IMR-90 (cell line): Measurements from ENCODE around the gene RUNDC3A. TPM values are rescaled to one million over a fixed set of nuclear protein-coding genes. Genes with fewer than 3 reads are reported as not detected.

Source experiments
- ATAC-seq: fragments of 200-7000 bp; cut with Tn5 transposase; 2 replicates; pipeline ENCODE4 v1.9.1; 2020; ENCODE audit warnings: low read depth, mild to moderate bottlenecking, moderate library complexity
- BruUV-seq: library from RNA; stranded (reverse); fragments of 400-500 nt; replicated peaks from 2 replicates; lab custom pipeline; 2021; lab: Mats Ljungman, UMichigan
- CTCF ChIA-PET: fragments of 300-600 bp; formaldehyde crosslinking; extraction: SDS; loops from one replicate; lab custom pipeline; 2021; ENCODE audit warnings: antibody characterized with exemption; lab: Yijun Ruan, JAX
- POLR2A ChIA-PET: fragments of 300-600 bp; sonication (Branson Sonifier 250); formaldehyde crosslinking; loops from one replicate; lab custom pipeline; 2022; ENCODE audit warnings: antibody characterized with exemption; ENCODE audit not compliant: unreplicated experiment; lab: Charles Lee
- DNase-seq: peaks from one replicate; pipeline ENCODE4 v3.0.0; 2013
- H2AFZ ChIP-seq: replicated peaks from 2 replicates; pipeline ENCODE3; 2013; ENCODE audit warnings: low read length, mild to moderate bottlenecking; ENCODE audit not compliant: poor library complexity
- H2AK5ac ChIP-seq: 2 replicates; pipeline ENCODE4 v1.6.1; 2013; ENCODE audit warnings: low read depth, low read length, inconsistent platforms
- H2AK9ac ChIP-seq: replicated peaks from 2 replicates; pipeline ENCODE3; 2013; ENCODE audit warnings: mild to moderate bottlenecking, low read depth, low read length, moderate library complexity; ENCODE audit not compliant: poor library complexity
- H2BK120ac ChIP-seq: 2 replicates; pipeline ENCODE4 v1.6.1; 2013; ENCODE audit warnings: low read depth, low read length, inconsistent platforms
- H2BK15ac ChIP-seq: 3 replicates; pipeline ENCODE4 v1.6.1; 2013; ENCODE audit warnings: low read depth, low read length, inconsistent platforms
- H2BK20ac ChIP-seq: 2 replicates; pipeline ENCODE4 v1.6.1; 2013; ENCODE audit warnings: low read depth, mild to moderate bottlenecking, inconsistent platforms, low read length, moderate library complexity
- H2BK5ac ChIP-seq: 2 replicates; pipeline ENCODE4 v1.6.1; 2013; ENCODE audit warnings: mild to moderate bottlenecking, low read depth, low read length, inconsistent platforms; ENCODE audit not compliant: poor library complexity, severe bottlenecking
- H3K14ac ChIP-seq: replicated peaks from 2 replicates; pipeline ENCODE4 v1.6.1; 2013; ENCODE audit warnings: low read depth, low read length, inconsistent platforms
- H3K18ac ChIP-seq: 2 replicates; pipeline ENCODE4 v1.6.1; 2013; ENCODE audit warnings: low read depth, low read length, control low read depth
- H3K23ac ChIP-seq: 2 replicates; pipeline ENCODE4 v1.6.1; 2013; ENCODE audit warnings: low read depth, low read length, inconsistent platforms
- H3K27ac ChIP-seq: 2 replicates; pipeline ENCODE4 v1.5.1; 2013; ENCODE audit warnings: mild to moderate bottlenecking, control low read depth, low read length; ENCODE audit not compliant: insufficient read depth
- H3K27me3 ChIP-seq: 2 replicates; pipeline ENCODE4 v1.6.1; 2013; ENCODE audit warnings: low read length; ENCODE audit not compliant: control insufficient read depth, insufficient read depth
- H3K36me3 ChIP-seq: 2 replicates; pipeline ENCODE4 v1.6.1; 2013; ENCODE audit warnings: low read length, mixed read lengths; ENCODE audit not compliant: control insufficient read depth, insufficient read depth
- H3K4ac ChIP-seq: 2 replicates; pipeline ENCODE4 v1.6.1; 2013; ENCODE audit warnings: low read depth, low read length, inconsistent platforms
- H3K4me1 ChIP-seq: 2 replicates; pipeline ENCODE4 v1.6.1; 2013; ENCODE audit warnings: low read length, mixed read lengths; ENCODE audit not compliant: control insufficient read depth, insufficient read depth
- H3K4me2 ChIP-seq: 2 replicates; pipeline ENCODE4 v1.6.1; 2013; ENCODE audit warnings: low read depth, mild to moderate bottlenecking, control low read depth, low read length, moderate library complexity
- H3K4me3 ChIP-seq: 2 replicates; pipeline ENCODE4 v1.5.1; 2013; ENCODE audit warnings: low read depth, mild to moderate bottlenecking, control low read depth, low read length, moderate library complexity; ENCODE audit not compliant: insufficient read depth
- H3K56ac ChIP-seq: 2 replicates; pipeline ENCODE4 v1.6.1; 2013; ENCODE audit warnings: low read length, inconsistent platforms; ENCODE audit not compliant: insufficient read depth; ENCODE audit errors: extremely low read depth
- H3K79me1 ChIP-seq, 2 experiments: 2 replicates each; pipeline ENCODE4 v1.6.1; 2013; ENCODE audit warnings: low read length in 2 of 2, inconsistent platforms in 1 of 2, low read depth in 1 of 2
- H3K9ac ChIP-seq: 2 replicates; pipeline ENCODE4 v1.6.1; 2013; ENCODE audit warnings: low read depth, low read length, control low read depth
- H3K9me1 ChIP-seq: 2 replicates; pipeline ENCODE4 v1.6.1; 2013; ENCODE audit warnings: low read length, inconsistent platforms; ENCODE audit not compliant: insufficient read depth
- H3K9me3 ChIP-seq: 2 replicates; pipeline ENCODE4 v1.6.1; 2013; ENCODE audit warnings: low read length; ENCODE audit not compliant: control insufficient read depth, insufficient read depth
- H4K20me1 ChIP-seq: 2 replicates; pipeline ENCODE4 v1.6.1; 2013; ENCODE audit warnings: low read length, inconsistent platforms; ENCODE audit not compliant: insufficient read depth
- H4K5ac ChIP-seq: 2 replicates; pipeline ENCODE4 v1.6.1; 2013; ENCODE audit warnings: mild to moderate bottlenecking, low read depth, low read length, control low read depth
- H4K8ac ChIP-seq, 2 experiments: 2 replicates each; pipeline ENCODE4 v1.6.1; 2013; ENCODE audit warnings: low read depth in 2 of 2, low read length in 2 of 2, control low read depth in 1 of 2, inconsistent platforms in 1 of 2
- H4K91ac ChIP-seq: 2 replicates; pipeline ENCODE4 v1.6.1; 2013; ENCODE audit warnings: low read depth, low read length, inconsistent platforms; ENCODE audit not compliant: insufficient read depth
- BHLHE40 ChIP-seq: fragments of 150-350 bp; IDR thresholded peaks from 2 replicates; pipeline ENCODE4 v1.6.1; 2016; ENCODE audit warnings: mild to moderate bottlenecking, low read depth, low read length
- MAFK ChIP-seq: IDR thresholded peaks from 2 replicates; pipeline ENCODE4 v1.6.1; 2012; ENCODE audit warnings: low read depth, low read length, improper control_type of control experiment
- MXI1 ChIP-seq: IDR thresholded peaks from 2 replicates; pipeline ENCODE4 v1.6.1; 2012; ENCODE audit warnings: low read depth, mild to moderate bottlenecking, low read length, moderate library complexity, borderline replicate concordance
- NFE2L2 ChIP-seq: fragments of 150-350 bp; IDR thresholded peaks from 2 replicates; pipeline ENCODE4 v1.6.1; 2016; ENCODE audit warnings: low read depth, mild to moderate bottlenecking, low read length
- POLR2A ChIP-seq: IDR thresholded peaks from 2 replicates; pipeline ENCODE4 v1.6.1; 2012; ENCODE audit warnings: mild to moderate bottlenecking, low read depth, low read length
- RFX5 ChIP-seq: IDR thresholded peaks from 2 replicates; pipeline ENCODE4 v1.8.0; 2012; ENCODE audit warnings: low read depth, mild to moderate bottlenecking, low read length, moderate library complexity
- SMC3 ChIP-seq: fragments of 150-350 bp; IDR thresholded peaks from 2 replicates; pipeline ENCODE4 v1.6.1; 2016; ENCODE audit warnings: low read depth, mild to moderate bottlenecking, antibody characterized with exemption, low read length, moderate library complexity
- WGBS, 2 experiments: methylation state at CpG; one replicate each; pipeline versions ENCODE4 v1.1.5 to v1.1.7; 2013; ENCODE audit warnings: missing lambda C conversion rate in 2 of 2; ENCODE audit not compliant: insufficient read length in 1 of 2; ENCODE audit errors: extremely low coverage in 2 of 2; 5-methylcytosine and 5-hydroxymethylcytosine counted together
- dilution Hi-C: fragments of 300-500 bp; cut with HindIII; formaldehyde crosslinking; loops from one replicate; pipeline ENCODE4 v1.14.3; 2018; ENCODE audit warnings: low sequenced_read_pairs; ENCODE audit not compliant: unreplicated experiment
- in situ Hi-C: fragments of 300-500 bp; cut with MboI; formaldehyde crosslinking; loops from 3 replicates; pipeline ENCODE4 v1.14.3; 2019; ENCODE audit warnings: low sequenced_read_pairs, inconsistent platforms, mixed read lengths
- intact Hi-C: fragments of 100-400 bp; cut with micrococcal nuclease; formaldehyde crosslinking; loops from 2 replicates; pipeline ENCODE4 v1.10.0; 2022
- polyA plus RNA-seq, 3 experiments: library from polyadenylated mRNA; depleted of rRNA; stranded (reverse); fragments of >200 nt; gene quantifications; 2 replicates each; pipeline ENCODE4 v1.2.3, GENCODE V29; 2012; ENCODE audit warnings: low replicate concordance in 1 of 3
- total RNA-seq: library from RNA; depleted of rRNA; stranded (reverse); fragments of >200 nt; gene quantifications from 2 replicates; pipeline ENCODE4 v1.2.3, GENCODE V29; 2012

RUNDC3A gene
- total and polyA plus RNA-seq, 2 of the 4 experiments (the other 2 are of a cell fraction): under 0.01 to 0.34 TPM

DNA sequence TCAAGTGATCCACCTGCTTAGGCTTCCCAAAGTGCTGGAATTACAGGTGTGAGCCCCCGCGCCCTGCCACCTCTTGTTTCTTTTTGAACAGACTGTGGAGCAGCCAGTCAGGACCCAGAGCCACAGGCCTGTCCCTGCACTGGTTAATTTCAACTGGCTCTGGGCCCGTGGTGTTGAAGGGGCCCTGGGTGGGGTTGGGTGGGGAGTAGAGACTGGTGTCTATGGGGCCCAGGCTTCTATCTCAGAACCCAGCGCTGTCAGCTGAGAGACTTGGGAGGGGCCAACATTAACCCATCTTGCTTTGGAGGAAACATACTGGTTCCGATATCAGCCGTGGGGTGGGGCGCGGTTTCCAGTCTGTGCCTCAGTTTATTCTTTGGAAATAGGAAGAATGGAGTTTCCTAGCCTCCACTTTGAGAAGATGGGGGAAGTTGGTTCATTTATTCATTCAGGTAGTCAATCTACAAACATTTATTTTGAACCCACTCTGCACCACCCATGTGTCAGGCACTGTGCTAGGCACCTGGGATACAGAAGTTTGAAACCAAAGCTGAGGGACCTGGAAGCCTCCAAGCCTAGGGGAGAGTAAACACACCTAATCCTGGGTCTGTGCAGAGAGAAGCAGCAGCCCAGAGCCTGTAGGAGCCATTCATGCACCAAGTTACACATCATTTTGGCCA, 24.9 kb upstream of the RUNDC3A start:
- Histone ChIP-seq H2BK20ac (no peak overlapping the region), H2AK5ac (no peak overlapping the region), H2BK120ac (no peak overlapping the region), H3K9ac (no peak overlapping the region), H3K4me2 (no peak overlapping the region), H2AFZ (no peak overlapping the region), H3K79me1 (peaks cover 0 to 5% of the 10 kb centered on the region in 2 experiments; a peak in 1 of 4 replicates), H4K20me1 (no peaks in the 10 kb centered on the region), H3K18ac (no peak overlapping the region), H3K4me1 (peaks cover 6% of the 10 kb centered on the region), H3K23ac (no peak overlapping the region), H4K8ac (no peak overlapping the region), H3K56ac (no peak overlapping the region), H3K36me3 (no peaks in the 10 kb centered on the region), H3K27me3 (peaks cover 6% of the 10 kb centered on the region), H2AK9ac (no peak overlapping the region), H3K9me3 (no peaks in the 10 kb centered on the region), H3K27ac (no peak overlapping the region), H3K4me3 (no peak overlapping the region), H2BK5ac (no peak overlapping the region), H4K5ac (no peak overlapping the region), H4K91ac (no peak overlapping the region), H2BK15ac (no peak overlapping the region), H3K4ac (no peak overlapping the region), H3K14ac (no peak overlapping the region), H3K9me1 (peaks cover 14% of the 10 kb centered on the region)
- dilution Hi-C loops: no loop called here
- no peak for ATAC-seq
- CTCF ChIA-PET: no interaction called here
- intact Hi-C loops: no loop called here
- no peak for TF ChIP-seq MXI1
- TF ChIP-seq POLR2A: no peak
- no peak for TF ChIP-seq RFX5
- no peak for TF ChIP-seq SMC3
- no peak for TF ChIP-seq NFE2L2
- TF ChIP-seq BHLHE40: no peak
- no peak for TF ChIP-seq MAFK
- DNase-seq: no peak
- 83% methylated on average over 1 of the region's 8 CpGs; no CpG with 5 or more reads in 1 of the 2 experiments for WGBS, 2 experiments
- in situ Hi-C loops: no loop called here
- POLR2A ChIA-PET: no interaction called here
- no TSS peak for BruUV-seq
